HG03520 (cell line): ENCODE results near the gene RPL10A.
"Not testable (repeated sequence)": the region's sequence is repeated elsewhere in the genome, so short reads cannot be mapped to it uniquely, and the experiment has no call there.

Experiments
- ATAC-seq: cut with Tn5 transposase; IDR thresholded peaks from one replicate; pipeline ENCODE4 v1.9.1; 2021; ENCODE audit warnings: mild to moderate bottlenecking, moderate library complexity; ENCODE audit not compliant: unreplicated experiment

RPL10A gene

DNA sequence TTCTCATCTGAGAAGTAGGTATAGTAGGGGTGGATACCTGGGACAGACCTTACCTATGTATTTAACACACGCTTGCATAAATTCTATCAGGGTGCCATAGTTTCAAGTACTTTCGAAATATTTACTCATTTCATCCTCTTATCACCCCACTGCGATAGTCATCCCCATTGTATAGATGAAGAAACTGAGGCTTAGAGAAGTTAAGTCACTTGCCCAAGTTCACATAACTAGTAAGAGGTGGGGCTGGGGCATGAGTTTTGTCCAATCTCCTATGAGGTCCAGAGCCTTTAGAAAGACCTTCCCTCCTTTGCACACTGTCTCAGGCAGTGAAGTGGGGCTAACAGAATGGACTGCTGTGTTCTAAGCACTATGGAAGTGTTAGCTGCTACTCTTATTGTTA, 38.3 kb downstream of the RPL10A start:
- no peak for ATAC-seq

DNA sequence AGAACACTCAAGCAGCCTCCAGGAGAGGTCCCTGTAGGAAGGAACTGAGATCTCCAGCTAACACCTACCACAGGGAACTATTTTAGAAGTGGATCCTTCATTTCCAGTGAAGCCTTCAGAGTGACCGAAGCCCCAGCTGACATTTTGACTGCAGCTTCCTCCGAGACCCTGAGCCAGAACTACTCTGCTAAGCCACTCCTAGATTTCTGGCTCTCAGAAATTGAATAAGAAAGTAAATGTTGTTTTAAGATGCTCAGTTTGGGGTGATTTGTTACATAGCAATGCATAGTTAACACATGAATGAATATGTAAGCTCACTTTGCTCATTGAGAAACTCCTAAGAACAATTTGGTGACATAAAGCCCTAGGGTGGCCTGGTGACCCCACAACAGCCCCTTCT, 39.0 kb downstream of the RPL10A start:
- ATAC-seq, result no peak

DNA sequence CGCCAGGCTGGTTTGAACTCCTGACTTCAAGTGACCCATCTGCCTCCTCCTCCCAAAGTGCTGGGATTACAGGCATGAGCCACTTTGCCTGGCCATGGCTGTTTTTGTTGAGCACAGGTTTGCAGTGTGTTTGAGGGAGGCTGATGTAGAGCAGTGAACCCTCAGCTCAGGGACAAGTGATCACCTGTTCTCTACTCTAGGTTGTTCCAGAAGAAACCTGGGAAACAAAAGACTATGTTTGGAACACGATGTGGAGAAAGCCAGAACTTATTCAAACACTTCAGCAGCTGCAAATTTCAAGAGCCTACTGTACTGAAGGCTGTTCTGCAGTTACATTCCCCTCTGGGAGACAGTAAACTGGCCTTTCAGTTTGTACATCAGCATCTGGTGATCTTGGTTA, 39.8 kb downstream of the RPL10A start:
- no peak for ATAC-seq

DNA sequence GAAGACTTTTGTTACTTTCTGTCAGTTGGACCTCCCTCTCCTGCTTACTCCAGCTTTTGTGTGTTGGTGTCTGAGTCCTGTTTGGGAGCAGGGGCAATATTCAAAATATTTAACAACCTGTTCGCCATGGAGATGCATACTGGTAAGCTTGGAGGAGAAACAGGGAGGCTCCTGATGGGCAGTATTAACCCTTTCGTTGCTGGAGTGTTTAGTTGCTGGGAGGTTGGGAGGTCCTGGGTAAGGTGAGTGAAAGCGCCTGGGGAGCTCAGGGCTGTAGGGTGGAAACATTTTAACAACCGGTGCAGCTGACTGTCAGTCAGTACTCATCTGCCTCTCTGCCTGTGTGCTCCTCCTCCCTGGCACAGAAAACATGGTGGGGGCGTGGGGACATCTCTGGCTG, 40.3 kb downstream of the RPL10A start:
- no peak for ATAC-seq

DNA sequence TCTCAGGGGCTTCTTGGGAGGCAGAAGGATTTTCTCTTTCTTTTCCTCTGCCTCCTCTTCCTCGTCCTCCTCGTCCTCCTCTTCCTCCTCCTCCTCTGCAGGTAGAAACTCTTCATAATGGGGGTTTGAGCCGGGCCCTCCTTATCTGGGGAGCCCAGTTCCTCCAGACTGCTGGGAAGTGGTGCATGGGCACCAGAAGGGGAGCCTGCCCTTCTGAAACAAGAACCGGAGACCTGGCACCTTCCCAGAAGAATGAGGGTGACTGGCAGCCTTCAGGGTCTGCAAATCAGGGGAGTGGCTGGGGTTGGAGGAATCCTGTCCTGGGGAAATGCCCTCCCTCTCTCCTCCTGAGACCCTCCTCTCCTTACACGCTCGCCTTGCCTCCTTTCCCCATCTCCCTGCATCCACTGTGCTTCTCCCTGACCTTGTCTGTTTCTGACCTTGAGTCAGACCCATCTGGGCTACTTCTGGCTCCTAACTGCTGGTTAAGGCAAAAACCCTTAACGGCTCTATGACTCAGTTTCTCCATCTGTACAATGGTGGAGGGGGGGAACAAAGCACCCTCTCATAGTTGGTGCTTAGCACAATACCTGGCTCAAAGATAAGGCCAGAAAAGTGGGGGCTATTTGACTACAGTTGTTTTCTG, 42.8 kb downstream of the RPL10A start:
- no peak for ATAC-seq

DNA sequence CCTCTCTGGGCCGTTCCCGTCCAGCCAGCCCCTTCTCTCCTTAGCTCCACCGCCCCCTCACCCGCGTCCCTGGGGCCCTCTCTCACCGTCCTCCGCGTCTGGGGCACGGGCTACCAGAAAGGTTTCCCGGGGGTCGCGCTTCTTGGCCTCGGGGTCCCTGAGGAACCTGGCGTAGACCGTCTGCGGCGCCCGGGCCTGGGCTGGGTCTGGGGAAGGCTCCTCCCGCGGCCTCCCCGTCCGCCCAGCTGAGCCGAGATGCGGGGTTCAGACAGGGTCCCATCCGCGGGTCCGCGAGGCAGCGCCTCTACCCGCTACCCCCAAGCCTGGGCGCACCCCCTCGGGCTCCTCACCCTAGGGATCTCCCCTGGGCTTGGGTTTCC, 43.4 kb downstream of the RPL10A start:
- no peak for ATAC-seq

DNA sequence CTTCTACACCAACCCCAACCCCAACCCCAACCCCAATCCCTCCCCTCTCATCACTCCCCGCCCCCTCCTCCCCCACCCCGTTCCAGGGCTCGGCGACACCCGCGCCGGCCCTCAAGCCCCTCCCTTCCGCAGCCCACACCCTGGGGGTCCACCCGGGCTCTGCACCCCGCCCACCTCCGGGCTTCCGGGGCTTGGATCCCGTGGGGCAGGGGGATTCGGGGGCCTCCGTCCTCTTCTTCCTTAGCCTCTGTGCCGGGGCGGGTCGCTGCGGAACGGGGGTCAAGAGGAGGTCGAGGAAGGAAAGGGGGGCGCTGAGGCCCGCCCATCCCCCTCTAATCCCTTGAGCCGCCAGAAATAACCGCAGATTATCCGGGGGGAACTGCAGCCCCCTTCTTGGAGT, 43.8 kb downstream of the RPL10A start:
- ATAC-seq, result no peak

DNA sequence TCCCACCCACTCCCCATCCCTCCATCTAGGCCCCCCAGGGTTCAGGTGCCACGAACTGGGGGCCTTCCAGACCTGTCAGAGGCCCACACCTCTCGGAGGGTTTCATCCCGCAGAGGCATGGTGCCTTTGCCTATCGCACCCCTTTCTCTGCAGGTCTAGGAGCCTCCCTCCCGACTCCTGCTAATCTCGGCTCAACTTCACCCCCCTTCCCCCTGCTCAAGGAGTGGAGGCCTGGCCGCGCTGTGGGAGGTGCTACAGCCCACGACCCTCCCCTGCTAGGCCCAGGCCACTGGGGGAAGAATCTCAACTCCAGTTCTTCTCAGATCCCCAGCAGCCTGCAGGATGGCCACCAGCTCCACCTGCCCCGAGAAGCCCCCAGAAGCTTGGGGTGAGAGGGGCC, 44.5 kb downstream of the RPL10A start, which contains the start of gene TULP1:
TSS of gene TULP1 (minus strand) at position 157 of the 400 bp plus-strand sequence. CDS start at position 119, 38 bp downstream.
- ATAC-seq, result no peak

DNA sequence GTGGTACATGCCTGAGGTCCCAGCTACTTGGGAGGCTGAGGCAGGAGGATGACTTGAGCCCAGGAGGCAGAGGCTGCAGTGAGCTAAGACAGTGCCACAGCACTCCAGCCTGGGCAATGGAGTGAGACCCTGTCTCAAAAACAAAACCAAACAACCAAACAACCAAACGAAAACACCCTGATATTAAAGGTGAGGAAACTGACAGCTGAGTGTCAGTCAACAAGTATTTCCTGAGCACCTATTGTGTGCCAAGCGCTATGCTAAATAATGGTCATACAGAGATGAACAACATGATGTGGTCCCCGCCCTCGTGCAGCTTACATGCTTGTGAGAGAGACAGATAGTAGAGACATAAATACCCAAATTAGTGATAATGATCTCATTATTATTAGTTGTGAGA, 46.4 kb downstream of the RPL10A start:
- no peak for ATAC-seq

DNA sequence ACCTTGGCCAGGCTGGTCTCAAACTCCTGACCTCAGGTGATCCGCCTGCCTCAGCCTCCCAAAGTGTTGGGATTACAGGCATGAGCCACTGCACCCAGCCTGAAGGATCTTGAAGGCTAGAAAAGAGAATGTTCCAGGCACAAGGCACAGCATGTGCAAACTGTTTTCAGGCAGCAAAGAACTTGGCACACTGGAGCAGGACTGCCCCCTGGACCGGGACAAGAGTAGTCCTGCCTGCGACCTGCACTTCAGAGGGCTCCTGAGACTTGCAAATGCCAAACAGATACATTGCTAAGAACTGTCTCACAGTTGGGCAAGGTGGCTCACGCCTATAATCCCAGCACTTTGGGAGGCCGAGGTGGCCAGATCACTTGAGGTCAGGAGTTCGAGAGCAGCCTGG, 47.7 kb downstream of the RPL10A start:
- ATAC-seq, result not testable (repeated sequence)

DNA sequence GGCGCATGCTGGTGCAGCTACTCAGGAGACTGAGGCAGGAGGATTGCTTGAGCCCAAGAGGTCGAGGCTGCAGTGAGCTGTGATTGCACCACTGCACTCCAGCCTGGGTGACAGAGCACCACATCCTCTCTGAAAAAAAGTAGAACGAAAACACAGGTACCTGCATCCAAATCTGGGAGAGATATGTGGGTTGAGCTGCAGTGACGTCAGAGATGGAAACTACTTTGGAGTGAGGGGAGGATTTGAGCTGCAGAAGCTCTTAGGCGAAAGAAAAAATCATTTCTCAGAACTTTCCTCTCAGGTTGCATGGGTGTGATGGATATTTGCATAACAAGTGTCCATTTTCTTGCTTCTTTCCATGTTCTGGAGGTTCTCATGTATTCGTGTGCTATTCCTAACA, 48.5 kb downstream of the RPL10A start:
- no peak for ATAC-seq

DNA sequence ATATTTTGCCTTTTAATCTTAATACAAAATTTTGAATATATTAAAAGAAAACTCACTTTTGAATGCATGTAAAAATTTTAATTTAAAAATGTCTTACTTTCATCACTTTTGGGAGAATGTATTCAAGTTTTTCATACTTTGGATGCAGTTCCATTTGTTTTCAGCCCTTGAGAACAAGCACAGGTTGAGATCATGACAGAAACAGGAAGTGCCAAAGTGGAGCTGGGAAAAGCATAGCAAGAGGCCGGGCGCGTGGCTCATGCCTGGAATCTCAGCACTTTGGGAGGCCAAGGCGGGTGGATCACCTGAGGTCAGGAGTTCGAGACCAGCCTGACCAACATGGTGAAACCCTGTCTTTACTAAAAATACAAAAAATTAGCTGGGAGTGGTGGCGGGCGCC, 49.8 kb downstream of the RPL10A start:
- not testable (repeated sequence) for ATAC-seq

DNA sequence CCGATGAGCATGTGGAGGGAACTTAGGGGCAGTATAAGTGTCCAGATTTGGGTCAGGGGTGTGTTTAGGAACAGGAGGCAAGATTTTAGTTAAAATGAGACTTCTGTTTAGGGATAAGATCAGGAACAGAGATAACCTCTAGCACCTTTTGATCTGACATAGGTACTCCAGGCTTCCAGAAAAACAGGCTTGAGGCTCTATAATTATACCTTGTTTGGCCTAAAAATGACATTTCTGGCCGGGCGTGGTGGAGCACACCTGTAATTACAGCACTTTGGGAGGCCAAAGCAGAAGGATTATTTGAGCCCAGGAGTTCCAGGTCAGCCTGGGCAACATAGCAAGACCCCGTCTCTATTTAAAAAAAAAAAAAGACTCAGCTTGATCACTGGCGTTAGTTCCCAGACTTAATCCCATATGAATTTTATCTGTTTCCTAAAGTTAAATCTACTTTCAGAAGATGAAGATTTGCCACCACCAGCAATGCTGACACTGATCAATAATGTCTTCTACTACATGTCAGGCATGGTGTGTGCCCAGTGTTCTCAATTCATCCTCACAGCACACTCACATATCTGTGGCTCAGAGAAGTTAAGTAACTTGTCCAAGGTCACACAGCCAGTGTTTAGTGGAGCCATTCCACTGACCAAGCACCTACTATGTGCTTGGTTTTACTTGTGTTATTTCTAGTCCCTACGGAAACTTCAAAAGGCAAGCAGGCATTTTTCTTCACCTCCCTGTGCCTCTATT, 50.5 kb downstream of the RPL10A start:
- ATAC-seq, result no peak

DNA sequence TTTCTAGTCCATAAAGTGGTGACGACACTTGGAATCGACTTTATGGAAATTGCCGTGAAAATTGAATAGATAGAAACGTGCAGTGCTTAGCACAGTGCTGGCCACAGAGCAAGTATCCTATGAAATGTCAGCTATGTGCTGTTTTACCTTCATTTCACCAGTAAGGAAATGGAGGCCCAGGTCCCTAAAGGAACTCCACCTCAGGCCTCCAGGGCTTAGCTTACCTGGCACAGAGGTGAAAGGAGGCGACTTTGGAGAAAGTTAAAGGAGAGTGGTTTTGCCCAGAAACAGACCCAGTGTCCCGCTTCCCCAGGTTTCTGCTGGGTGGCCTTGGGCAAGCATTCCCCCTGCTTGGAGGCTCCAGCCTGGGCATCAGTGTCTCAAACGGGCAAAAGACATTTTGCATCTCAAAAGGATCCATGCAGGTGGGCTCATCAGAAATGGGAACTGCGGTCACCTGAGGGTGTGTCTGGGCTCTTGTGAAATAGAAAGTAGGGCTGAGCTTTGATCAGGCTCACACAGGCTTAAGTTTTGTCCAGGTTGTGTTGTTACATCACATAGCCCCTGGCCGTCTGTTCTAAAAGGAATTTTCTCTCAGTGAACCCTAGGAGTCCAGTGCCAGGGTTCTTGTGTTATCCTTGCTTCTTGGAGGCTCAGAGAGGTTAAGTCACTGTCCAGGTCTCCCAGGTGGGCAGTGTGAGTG, 51.3 kb downstream of the RPL10A start:
- no peak for ATAC-seq
